ENCODE data around the gene GHSR.

The GHSR gene

GRCh38 chr3:172415323-172415722, 32.9 kb downstream of the GHSR start:
- H3K36me3 ChIP-seq = no peaks in the 10 kb centered on the region
- H3K4me3 ChIP-seq (ENCODE audit: low read depth, low read length) = no peak overlapping the region
- H3K9me3 ChIP-seq = no peaks in the 10 kb centered on the region; the same call in 1 of the 2 replicates
- no peak for TF ChIP-seq CTCF (IDR thresholded peaks at IDR 0.05; ENCODE audit: low read depth, low read length)
- no peaks in the 10 kb centered on the region; the same call in 1 of the 2 replicates for H3K27me3 ChIP-seq
- H3K4me1 ChIP-seq = no peaks in the 10 kb centered on the region
- no peak for DNase-seq

GRCh38 chr3:172411478-172411947, 36.7 kb downstream of the GHSR start:
- no peaks in the 10 kb centered on the region for H3K4me1 ChIP-seq

DNA sequence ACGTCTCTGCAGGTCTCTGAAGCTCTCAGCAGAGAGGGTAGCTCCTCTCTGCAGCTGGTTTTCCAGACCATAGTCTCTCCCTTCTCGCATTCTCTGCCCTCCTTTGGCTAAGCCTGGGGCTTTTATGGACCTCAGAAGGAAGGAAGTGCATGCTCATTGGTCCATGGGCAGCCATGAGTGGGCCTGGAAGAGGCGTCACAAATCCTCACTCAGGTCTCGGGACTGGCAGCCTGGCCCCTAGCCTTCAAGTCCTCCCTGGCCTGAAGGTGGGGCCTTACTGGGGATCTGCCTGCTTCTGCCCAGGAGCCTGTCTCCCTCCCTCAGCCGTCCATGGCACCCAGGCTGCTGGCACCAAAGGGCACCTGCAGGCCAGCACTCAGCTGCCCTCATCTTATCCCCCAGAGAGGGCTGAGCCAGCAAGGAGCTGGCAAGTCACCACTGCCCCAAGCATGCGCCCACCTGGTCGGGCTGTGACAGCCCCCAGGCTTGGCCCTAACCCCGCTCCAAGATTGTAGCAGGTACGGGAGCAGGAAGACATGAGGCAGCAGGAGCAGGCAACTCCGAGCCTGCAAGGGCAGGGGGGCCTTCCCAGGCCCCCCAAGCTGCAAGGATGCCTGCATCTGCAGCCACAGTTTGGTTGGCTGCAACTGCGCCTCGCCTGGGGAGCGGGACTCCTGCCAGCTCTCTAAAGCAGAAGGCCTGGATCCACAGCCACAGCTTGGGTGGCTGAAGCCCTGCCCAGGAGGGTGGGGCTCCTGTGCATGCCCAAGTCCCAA, 37.4 kb downstream of the GHSR start:
- no peaks in the 10 kb centered on the region for H3K27me3 ChIP-seq
- DNase-seq = no peak
- H3K4me1 ChIP-seq = no peaks in the 10 kb centered on the region
- no peaks in the 10 kb centered on the region for H3K36me3 ChIP-seq
- H3K9me3 ChIP-seq = no peaks in the 10 kb centered on the region; the same call in 1 of the 2 replicates
- TF ChIP-seq CTCF (IDR thresholded peaks at IDR 0.05; ENCODE audit: low read depth, low read length) = no peak
- no peak overlapping the region for H3K4me3 ChIP-seq (ENCODE audit: low read depth, low read length)

More at GRCh38 chr3:172411478-172411947, 36.7 kb downstream of the GHSR start:
- TF ChIP-seq CTCF (IDR thresholded peaks at IDR 0.05; ENCODE audit: low read depth, low read length) = no peak
- no peaks in the 10 kb centered on the region; the same call in 1 of the 2 replicates for H3K9me3 ChIP-seq
- no peak overlapping the region for H3K4me3 ChIP-seq (ENCODE audit: low read depth, low read length)
- no peak for DNase-seq
- H3K27me3 ChIP-seq = no peaks in the 10 kb centered on the region
- no peaks in the 10 kb centered on the region for H3K36me3 ChIP-seq

DNA sequence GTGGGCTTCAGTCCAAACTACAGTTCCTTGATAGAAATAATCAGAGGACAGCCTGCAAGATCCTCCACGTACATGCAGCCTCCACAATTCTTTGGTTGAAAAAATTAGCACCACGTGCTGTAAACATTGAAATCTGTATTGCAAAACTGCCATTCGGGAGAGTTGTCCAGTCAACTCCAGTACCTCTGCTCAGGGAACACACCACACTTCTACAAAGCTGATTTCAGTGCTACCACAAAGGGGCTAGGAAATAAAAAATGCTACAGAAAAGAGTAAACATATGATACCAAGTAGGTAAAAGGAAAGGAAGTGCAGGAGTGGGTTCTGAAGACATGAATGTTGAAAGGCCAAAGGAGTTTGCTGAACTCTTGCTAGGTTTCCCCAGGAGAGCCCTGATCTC, 40.4 kb downstream of the GHSR start:
- DNase-seq = no peak
- no peaks in the 10 kb centered on the region for H3K27me3 ChIP-seq
- no peak overlapping the region for H3K4me3 ChIP-seq (ENCODE audit: low read depth, low read length)
- H3K9me3 ChIP-seq = no peaks in the 10 kb centered on the region
- no peaks in the 10 kb centered on the region for H3K4me1 ChIP-seq
- no peak for TF ChIP-seq CTCF (IDR thresholded peaks at IDR 0.05; ENCODE audit: low read depth, low read length)
- no peaks in the 10 kb centered on the region for H3K36me3 ChIP-seq

DNA sequence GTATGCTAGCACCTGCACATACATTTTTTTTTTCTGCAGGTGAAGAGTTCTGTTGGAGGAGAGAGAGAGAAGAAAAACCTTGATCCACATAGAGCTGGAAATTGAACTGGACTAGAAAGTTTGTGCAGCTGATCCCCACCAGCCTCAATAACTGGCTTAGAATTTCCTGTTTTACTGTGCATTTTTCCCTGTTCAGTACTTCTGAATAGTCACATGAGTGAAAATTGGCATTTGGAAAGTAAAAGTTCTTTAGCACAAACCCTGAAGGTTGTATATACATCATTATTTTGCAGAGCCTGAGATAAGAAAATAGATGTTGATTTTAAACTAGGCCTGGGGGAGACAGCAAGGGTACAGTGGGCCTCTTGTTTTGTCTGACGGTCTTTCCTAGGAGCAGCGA, 42.3 kb downstream of the GHSR start:
- no peaks in the 10 kb centered on the region for H3K36me3 ChIP-seq
- no peaks in the 10 kb centered on the region for H3K27me3 ChIP-seq
- H3K9me3 ChIP-seq = no peaks in the 10 kb centered on the region
- no peak overlapping the region for H3K4me3 ChIP-seq (ENCODE audit: low read depth, low read length)
- TF ChIP-seq CTCF (IDR thresholded peaks at IDR 0.05; ENCODE audit: low read depth, low read length) = no peak
- H3K4me1 ChIP-seq = no peaks in the 10 kb centered on the region
- no peak for DNase-seq

DNA sequence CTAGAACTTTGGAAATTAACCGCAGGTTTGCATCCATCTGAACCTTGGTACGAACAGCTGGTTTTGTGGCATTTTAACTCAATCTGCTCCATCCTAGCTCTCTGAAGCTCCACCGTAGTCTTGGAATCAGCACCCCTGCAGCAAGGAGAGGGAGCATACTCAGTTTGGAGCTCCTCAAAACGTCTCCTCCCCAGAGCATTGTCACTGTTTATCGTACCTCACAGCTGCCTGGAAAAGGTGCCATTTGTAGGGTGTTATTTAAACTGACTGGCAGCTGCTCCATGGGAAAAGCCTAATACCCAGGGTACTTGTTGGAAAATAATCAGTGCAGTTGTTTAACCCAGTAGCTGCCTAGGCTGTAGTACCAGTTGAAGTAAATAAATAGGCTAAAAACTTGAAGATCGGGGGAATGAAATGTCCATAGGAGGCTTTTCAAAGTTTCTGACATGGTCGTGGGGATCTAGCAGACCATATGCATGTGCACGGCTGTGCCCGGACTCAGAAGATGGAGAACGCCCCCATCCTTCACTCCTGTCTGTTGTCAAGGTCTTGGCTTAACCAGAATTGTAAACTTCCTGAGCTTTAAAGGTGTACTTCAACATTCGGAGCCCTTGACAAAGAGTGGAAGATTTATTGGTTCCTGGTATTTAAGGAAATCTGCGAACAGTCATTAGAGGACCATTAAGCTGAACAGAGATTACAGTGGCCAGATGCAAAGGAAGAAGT, 43.9 kb downstream of the GHSR start:
- DNase-seq = no peak
- no peaks in the 10 kb centered on the region for H3K4me1 ChIP-seq
- TF ChIP-seq CTCF (IDR thresholded peaks at IDR 0.05; ENCODE audit: low read depth, low read length) = no peak
- H3K9me3 ChIP-seq = no peaks in the 10 kb centered on the region
- H3K27me3 ChIP-seq = no peaks in the 10 kb centered on the region
- no peak overlapping the region for H3K4me3 ChIP-seq (ENCODE audit: low read depth, low read length)
- H3K36me3 ChIP-seq = no peaks in the 10 kb centered on the region

All from BE2C (cell line).